Neural progenitor cell (in vitro differentiated cells): ENCODE results near the gene FAM20C. TPM values are rescaled to one million over a fixed set of nuclear protein-coding genes. Genes with fewer than 3 reads are reported as not detected.

ENCODE experiments used
- DNase-seq: peaks from one replicate; pipeline ENCODE4 v3.0.0-alpha.2; 2016; ENCODE audit warnings: low spot score
- H2AFZ ChIP-seq: fragments of 200-600 bp; sonication (generic); replicated peaks from 2 replicates; pipeline ENCODE4 v1.6.1; 2016; ENCODE audit warnings: antibody characterized with exemption
- H3F3A ChIP-seq: fragments of 200-600 bp; sonication (generic); 2 replicates; pipeline ENCODE4 v1.6.1; 2016; ENCODE audit warnings: antibody characterized with exemption, low read depth
- H3K27ac ChIP-seq: fragments of 200-600 bp; sonication (generic); 2 replicates; pipeline ENCODE4 v1.5.1; 2016; ENCODE audit warnings: mild to moderate bottlenecking
- H3K27me3 ChIP-seq: fragments of 200-600 bp; sonication (generic); 2 replicates; pipeline ENCODE4 v1.6.1; 2016; ENCODE audit warnings: mild to moderate bottlenecking, moderate library complexity
- H3K36me3 ChIP-seq: fragments of 200-600 bp; sonication (generic); 2 replicates; pipeline ENCODE4 v1.5.1; 2016
- H3K4me1 ChIP-seq: fragments of 200-600 bp; sonication (generic); 2 replicates; pipeline ENCODE4 v1.6.1; 2016; ENCODE audit warnings: mixed run types
- H3K4me2 ChIP-seq: fragments of 200-600 bp; sonication (generic); 2 replicates; pipeline ENCODE4 v1.6.1; 2016
- H3K4me3 ChIP-seq: fragments of 200-600 bp; sonication (generic); 2 replicates; pipeline ENCODE4 v1.5.1; 2016
- H3K79me2 ChIP-seq: fragments of 200-600 bp; sonication (generic); 2 replicates; pipeline ENCODE4 v1.6.1; 2016; ENCODE audit warnings: low read depth
- H3K9ac ChIP-seq: fragments of 200-600 bp; sonication (generic); 2 replicates; pipeline ENCODE4 v1.6.1; 2016
- H3K9me3 ChIP-seq: fragments of 200-600 bp; sonication (generic); 2 replicates; pipeline ENCODE4 v1.5.1; 2016; ENCODE audit warnings: low read depth
- H4K20me1 ChIP-seq: fragments of 200-600 bp; sonication (generic); 2 replicates; pipeline ENCODE4 v1.6.1; 2016; ENCODE audit warnings: low read depth
- H3K27ac Mint-ChIP-seq: 3 replicates; pipeline ENCODE4 v1.8.0; 2021; ENCODE audit warnings: mixed read lengths
- H3K27me3 Mint-ChIP-seq: 2 replicates; pipeline ENCODE4 v1.8.0; 2022; ENCODE audit warnings: low read depth, mild to moderate bottlenecking, inconsistent platforms, moderate library complexity, mixed read lengths; ENCODE audit not compliant: insufficient read depth
- H3K36me3 Mint-ChIP-seq: 3 replicates; pipeline ENCODE4 v1.8.0; 2021; ENCODE audit warnings: mixed read lengths
- H3K4me1 Mint-ChIP-seq: 3 replicates; pipeline ENCODE4 v1.8.0; 2021; ENCODE audit warnings: mixed read lengths
- H3K4me3 Mint-ChIP-seq: 3 replicates; pipeline ENCODE4 v1.8.0; 2021; ENCODE audit warnings: mild to moderate bottlenecking, moderate library complexity, mixed read lengths
- H3K9me3 Mint-ChIP-seq: 3 replicates; pipeline ENCODE4 v1.8.0; 2020; ENCODE audit warnings: mixed read lengths
- EZH2 ChIP-seq: fragments of 200-600 bp; sonication (generic); IDR thresholded peaks from 2 replicates; pipeline ENCODE4 v1.6.1; 2017; ENCODE audit warnings: antibody characterized with exemption, mild to moderate bottlenecking, moderate library complexity
- EZH2phosphoT487 ChIP-seq: fragments of 200-600 bp; sonication (generic); IDR thresholded peaks from 2 replicates; pipeline ENCODE4 v1.6.1; 2017; ENCODE audit warnings: antibody characterized with exemption
- total RNA-seq: library from RNA; depleted of rRNA; stranded (reverse); fragments of >200 nt; gene quantifications from 2 replicates; pipeline ENCODE4 v1.2.3, GENCODE V29; 2015; ENCODE audit warnings: low replicate concordance
- TF ChIP-seq, protein P1 (sequence below): fragments of 200-600 bp; sonication (generic); IDR thresholded peaks from 2 replicates; pipeline ENCODE4 v1.5.1; 2017; ENCODE audit warnings: antibody characterized with exemption, mild to moderate bottlenecking

Gene FAM20C
- total RNA-seq, 1 donor from 2014 or later, result 3.8 TPM

- H3K27me3 ChIP-seq, result no peaks in the 10 kb centered on the region
Measured at GRCh38 chr7:217781-218180, 25.4 kb downstream of the FAM20C start.

DNA sequence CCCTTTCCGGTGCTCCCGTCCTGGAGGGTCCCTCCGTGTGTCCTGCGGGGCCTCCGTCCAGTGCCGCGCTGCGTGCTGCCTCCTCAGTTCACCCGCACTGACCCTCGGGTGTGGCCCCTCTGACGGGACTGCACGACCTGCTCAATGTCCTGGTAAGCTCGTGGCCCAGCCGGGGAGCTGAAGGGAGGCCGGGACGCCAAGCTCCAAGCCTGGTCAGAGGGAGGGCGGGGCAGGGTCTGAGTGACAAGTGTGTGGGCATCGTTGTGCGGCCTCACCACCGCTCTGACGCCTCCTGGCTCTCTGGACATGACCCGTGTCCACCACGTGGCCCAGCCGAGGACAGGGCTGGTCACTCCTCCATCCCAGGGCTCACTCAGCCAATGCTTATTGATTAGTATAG, 25.9 kb downstream of the FAM20C start:
- Histone ChIP-seq H3K79me2 (no peaks in the 10 kb centered on the region), H3K9ac (no peak overlapping the region), H3K4me2 (no peak overlapping the region), H3K27me3 (no peaks in the 10 kb centered on the region), H3K4me1 (no peaks in the 10 kb centered on the region), H3K27ac (no peak overlapping the region), H3K36me3 (no peaks in the 10 kb centered on the region), H2AFZ (no peak overlapping the region), H3K4me3 (no peak overlapping the region), H3F3A (no peaks in the 10 kb centered on the region), H3K9me3 (no peaks in the 10 kb centered on the region), H4K20me1 (no peaks in the 10 kb centered on the region)
- no peak for TF ChIP-seq EZH2
- TF ChIP-seq EZH2phosphoT487, result no peak
- TF ChIP-seq, protein P1, sequence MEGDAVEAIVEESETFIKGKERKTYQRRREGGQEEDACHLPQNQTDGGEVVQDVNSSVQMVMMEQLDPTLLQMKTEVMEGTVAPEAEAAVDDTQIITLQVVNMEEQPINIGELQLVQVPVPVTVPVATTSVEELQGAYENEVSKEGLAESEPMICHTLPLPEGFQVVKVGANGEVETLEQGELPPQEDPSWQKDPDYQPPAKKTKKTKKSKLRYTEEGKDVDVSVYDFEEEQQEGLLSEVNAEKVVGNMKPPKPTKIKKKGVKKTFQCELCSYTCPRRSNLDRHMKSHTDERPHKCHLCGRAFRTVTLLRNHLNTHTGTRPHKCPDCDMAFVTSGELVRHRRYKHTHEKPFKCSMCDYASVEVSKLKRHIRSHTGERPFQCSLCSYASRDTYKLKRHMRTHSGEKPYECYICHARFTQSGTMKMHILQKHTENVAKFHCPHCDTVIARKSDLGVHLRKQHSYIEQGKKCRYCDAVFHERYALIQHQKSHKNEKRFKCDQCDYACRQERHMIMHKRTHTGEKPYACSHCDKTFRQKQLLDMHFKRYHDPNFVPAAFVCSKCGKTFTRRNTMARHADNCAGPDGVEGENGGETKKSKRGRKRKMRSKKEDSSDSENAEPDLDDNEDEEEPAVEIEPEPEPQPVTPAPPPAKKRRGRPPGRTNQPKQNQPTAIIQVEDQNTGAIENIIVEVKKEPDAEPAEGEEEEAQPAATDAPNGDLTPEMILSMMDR, result no peak
- no peak for DNase-seq
- H3K9me3 Mint-ChIP-seq, result peaks cover 6% of the 10 kb centered on the region
- H3K4me3 Mint-ChIP-seq, result no peak overlapping the region
- H3K4me1 Mint-ChIP-seq, result peaks cover 30% of the 10 kb centered on the region
- H3K27me3 Mint-ChIP-seq, result peaks cover 14% of the 10 kb centered on the region
- H3K27ac Mint-ChIP-seq, result no peak overlapping the region
- H3K36me3 Mint-ChIP-seq, result peaks cover 10% of the 10 kb centered on the region

More at GRCh38 chr7:217781-218180, 25.4 kb downstream of the FAM20C start:
- Histone ChIP-seq H3K36me3 (no peaks in the 10 kb centered on the region), H2AFZ (no peak overlapping the region), H3K79me2 (no peaks in the 10 kb centered on the region), H3K27ac (no peak overlapping the region), H3F3A (no peaks in the 10 kb centered on the region), H3K4me3 (no peak overlapping the region), H3K9me3 (no peaks in the 10 kb centered on the region), H4K20me1 (no peaks in the 10 kb centered on the region), H3K4me1 (no peaks in the 10 kb centered on the region), H3K4me2 (no peak overlapping the region), H3K9ac (no peak overlapping the region)
- H3K36me3 Mint-ChIP-seq, result peaks cover 13% of the 10 kb centered on the region
- H3K4me1 Mint-ChIP-seq, result peaks cover 26% of the 10 kb centered on the region
- no peak for DNase-seq
- TF ChIP-seq EZH2phosphoT487, result no peak
- no peak for TF ChIP-seq EZH2
- TF ChIP-seq, protein P1, result no peak
- peaks cover 13% of the 10 kb centered on the region for H3K27me3 Mint-ChIP-seq
- no peak overlapping the region for H3K4me3 Mint-ChIP-seq
- no peak overlapping the region for H3K27ac Mint-ChIP-seq
- H3K9me3 Mint-ChIP-seq, result peaks cover 8% of the 10 kb centered on the region

- H3K27me3 Mint-ChIP-seq, result peaks cover 14% of the 10 kb centered on the region
- Histone ChIP-seq H3K79me2 (no peaks in the 10 kb centered on the region), H3K9me3 (no peaks in the 10 kb centered on the region), H3K27me3 (no peaks in the 10 kb centered on the region), H3K9ac (no peak overlapping the region), H3K27ac (no peak overlapping the region), H3K4me2 (no peak overlapping the region), H3K36me3 (no peaks in the 10 kb centered on the region), H4K20me1 (no peaks in the 10 kb centered on the region), H3K4me1 (no peaks in the 10 kb centered on the region), H2AFZ (no peak overlapping the region), H3F3A (no peaks in the 10 kb centered on the region), H3K4me3 (no peak overlapping the region)
- no peak overlapping the region for H3K27ac Mint-ChIP-seq
- H3K36me3 Mint-ChIP-seq, result peaks cover 5% of the 10 kb centered on the region
- peaks cover 30% of the 10 kb centered on the region for H3K4me1 Mint-ChIP-seq
- no peaks in the 10 kb centered on the region for H3K9me3 Mint-ChIP-seq
- H3K4me3 Mint-ChIP-seq, result no peak overlapping the region
- TF ChIP-seq EZH2phosphoT487, result no peak
- TF ChIP-seq, protein P1, result no peak
- no peak for TF ChIP-seq EZH2
- DNase-seq, result no peak
Measured at GRCh38 chr7:218896-219580, 26.7 kb downstream of the FAM20C start.
